PC-3 (cell line): ENCODE measurements around the gene FCRL2. TPM values are rescaled to one million over a fixed set of nuclear protein-coding genes. Genes with fewer than 3 reads are reported as not detected.

Experiments used
- ATAC-seq: fragments of 200-7000 bp; cut with Tn5 transposase; 2 replicates; pipeline ENCODE4 v1.9.1; 2020; ENCODE audit warnings: mild to moderate bottlenecking, moderate library complexity
- BruUV-seq: library from RNA; stranded (reverse); fragments of 400-500 nt; replicated peaks from 2 replicates; lab custom pipeline; 2021; lab: Mats Ljungman, UMichigan
- CTCF ChIA-PET: fragments of 300-600 bp; sonication (Branson Sonifier 250); formaldehyde crosslinking; loops from one replicate; lab custom pipeline; 2022; ENCODE audit warnings: antibody characterized with exemption; lab: Charles Lee
- POLR2A ChIA-PET: fragments of 300-600 bp; sonication (Branson Sonifier 250); formaldehyde crosslinking; loops from one replicate; lab custom pipeline; 2022; ENCODE audit warnings: antibody characterized with exemption; ENCODE audit not compliant: unreplicated experiment; lab: Charles Lee
- DNase-seq: peaks from one replicate; pipeline ENCODE4 v3.0.0-alpha.2; 2015
- H2AFZ ChIP-seq: fragments of 300-600 bp; sonication (generic); 2 replicates; pipeline ENCODE4 v1.6.0; 2016; ENCODE audit warnings: antibody characterized with exemption, low read length
- H3F3A ChIP-seq: fragments of 300-600 bp; sonication (generic); one replicate; pipeline ENCODE4 v1.6.0; 2017; ENCODE audit warnings: antibody characterized with exemption, low read length, control low read depth, mild to moderate bottlenecking; ENCODE audit not compliant: unreplicated experiment
- H3K27ac ChIP-seq: fragments of 300-600 bp; sonication (generic); 2 replicates; pipeline ENCODE4 v1.5.1; 2016; ENCODE audit warnings: mild to moderate bottlenecking, low read length
- H3K27me3 ChIP-seq: fragments of 300-600 bp; sonication (generic); 2 replicates; pipeline ENCODE4 v1.6.1; 2016; ENCODE audit warnings: low read length, mixed read lengths
- H3K36me3 ChIP-seq: fragments of 300-600 bp; sonication (generic); 2 replicates; pipeline ENCODE4 v1.6.1; 2016; ENCODE audit warnings: low read depth, mixed run types, low read length, mixed read lengths
- H3K4me1 ChIP-seq: fragments of 300-600 bp; sonication (generic); 2 replicates; pipeline ENCODE4 v1.5.1; 2016; ENCODE audit warnings: low read length; ENCODE audit not compliant: insufficient read depth
- H3K4me2 ChIP-seq: fragments of 300-600 bp; sonication (generic); 2 replicates; pipeline ENCODE4 v1.6.0; 2016; ENCODE audit warnings: low read length
- H3K4me3 ChIP-seq: fragments of 300-600 bp; sonication (generic); 2 replicates; pipeline ENCODE4 v1.5.1; 2016; ENCODE audit warnings: mild to moderate bottlenecking, low read length, mixed read lengths
- H3K79me2 ChIP-seq: fragments of 300-600 bp; sonication (generic); 2 replicates; pipeline ENCODE4 v1.6.1; 2017; ENCODE audit warnings: low read length, mixed read lengths
- H3K9ac ChIP-seq: fragments of 300-600 bp; sonication (generic); 2 replicates; pipeline ENCODE4 v1.6.0; 2016; ENCODE audit warnings: mild to moderate bottlenecking, low read length
- H3K9me2 ChIP-seq: fragments of 300-600 bp; sonication (generic); replicated peaks from 2 replicates; pipeline ENCODE4 v1.6.1; 2016; ENCODE audit warnings: mixed run types, low read length, mixed read lengths
- H3K9me3 ChIP-seq: fragments of 300-600 bp; sonication (generic); 2 replicates; pipeline ENCODE4 v1.6.1; 2016; ENCODE audit warnings: low read length, mixed read lengths
- H4K20me1 ChIP-seq: fragments of 300-600 bp; sonication (generic); 2 replicates; pipeline ENCODE4 v1.6.1; 2016; ENCODE audit warnings: low read length, mixed read lengths
- EZH2 ChIP-seq: fragments of 300-600 bp; sonication (generic); IDR thresholded peaks from one replicate; pipeline ENCODE4 v1.6.1; 2017; ENCODE audit warnings: antibody characterized with exemption, mild to moderate bottlenecking, low read length; ENCODE audit not compliant: unreplicated experiment
- EZH2phosphoT487 ChIP-seq: fragments of 300-600 bp; sonication (generic); IDR thresholded peaks from 2 replicates; pipeline ENCODE4 v1.6.1; 2018; ENCODE audit warnings: mild to moderate bottlenecking, antibody characterized with exemption, low read length, borderline replicate concordance
- intact Hi-C: fragments of 100-400 bp; cut with micrococcal nuclease; formaldehyde crosslinking; loops from 2 replicates; pipeline ENCODE4 v1.9.0; 2023
- total RNA-seq: library from RNA; depleted of rRNA; stranded (reverse); fragments of >200 nt; gene quantifications from 2 replicates; pipeline ENCODE4 v1.2.3, GENCODE V29; 2014
- TF ChIP-seq, protein P1 (sequence below): fragments of 300-600 bp; sonication (generic); conservative IDR thresholded peaks from 2 replicates; pipeline ENCODE4 v1.5.1; 2017; ENCODE audit warnings: antibody characterized with exemption, low read depth, mild to moderate bottlenecking, low read length

FCRL2 gene
- total RNA-seq, 1 experiment from 2014 or later = not detected

DNA sequence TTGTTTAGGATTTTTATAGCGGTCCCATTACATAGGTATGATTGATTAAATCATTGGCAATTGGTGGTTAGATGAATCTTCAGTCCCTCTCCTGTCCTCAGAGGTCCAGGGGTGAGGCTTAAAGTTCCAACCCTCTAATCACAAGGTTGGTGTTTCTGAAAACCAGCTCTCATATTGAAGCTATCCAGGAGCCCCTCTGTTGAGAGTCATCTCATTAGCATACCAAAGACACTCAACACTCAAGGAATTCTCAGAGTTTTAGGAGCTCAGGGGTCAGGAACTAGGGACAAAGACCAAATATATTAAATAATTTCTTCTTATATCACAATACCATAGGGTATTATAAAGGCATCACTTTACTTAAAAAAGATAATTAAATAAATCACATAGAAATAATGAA is 23.3 kb downstream of the FCRL2 start:
- BruUV-seq = no TSS peak
- Histone ChIP-seq H3K79me2 (no peaks in the 10 kb centered on the region), H3K9me2 (no peaks in the 10 kb centered on the region), H2AFZ (no peak overlapping the region), H3K27ac (no peak overlapping the region), H3K9ac (no peak overlapping the region), H3F3A (no peaks in the 10 kb centered on the region), H3K27me3 (0 out of 2 replicates have a peak, but pooled peaks cover 3% of the 10 kb centered on the region), H3K36me3 (no peaks in the 10 kb centered on the region), H3K9me3 (no peaks in the 10 kb centered on the region), H3K4me3 (no peak overlapping the region), H3K4me1 (no peaks in the 10 kb centered on the region), H4K20me1 (no peaks in the 10 kb centered on the region), H3K4me2 (no peak overlapping the region)
- intact Hi-C loops = no loop called here
- CTCF ChIA-PET = no interaction called here
- POLR2A ChIA-PET = no interaction called here
- ATAC-seq (no peak), DNase-seq (no peak)
- TF ChIP-seq EZH2 (no peak), EZH2phosphoT487 (no peak)
- TF ChIP-seq, protein P1, sequence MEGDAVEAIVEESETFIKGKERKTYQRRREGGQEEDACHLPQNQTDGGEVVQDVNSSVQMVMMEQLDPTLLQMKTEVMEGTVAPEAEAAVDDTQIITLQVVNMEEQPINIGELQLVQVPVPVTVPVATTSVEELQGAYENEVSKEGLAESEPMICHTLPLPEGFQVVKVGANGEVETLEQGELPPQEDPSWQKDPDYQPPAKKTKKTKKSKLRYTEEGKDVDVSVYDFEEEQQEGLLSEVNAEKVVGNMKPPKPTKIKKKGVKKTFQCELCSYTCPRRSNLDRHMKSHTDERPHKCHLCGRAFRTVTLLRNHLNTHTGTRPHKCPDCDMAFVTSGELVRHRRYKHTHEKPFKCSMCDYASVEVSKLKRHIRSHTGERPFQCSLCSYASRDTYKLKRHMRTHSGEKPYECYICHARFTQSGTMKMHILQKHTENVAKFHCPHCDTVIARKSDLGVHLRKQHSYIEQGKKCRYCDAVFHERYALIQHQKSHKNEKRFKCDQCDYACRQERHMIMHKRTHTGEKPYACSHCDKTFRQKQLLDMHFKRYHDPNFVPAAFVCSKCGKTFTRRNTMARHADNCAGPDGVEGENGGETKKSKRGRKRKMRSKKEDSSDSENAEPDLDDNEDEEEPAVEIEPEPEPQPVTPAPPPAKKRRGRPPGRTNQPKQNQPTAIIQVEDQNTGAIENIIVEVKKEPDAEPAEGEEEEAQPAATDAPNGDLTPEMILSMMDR = no peak

DNA sequence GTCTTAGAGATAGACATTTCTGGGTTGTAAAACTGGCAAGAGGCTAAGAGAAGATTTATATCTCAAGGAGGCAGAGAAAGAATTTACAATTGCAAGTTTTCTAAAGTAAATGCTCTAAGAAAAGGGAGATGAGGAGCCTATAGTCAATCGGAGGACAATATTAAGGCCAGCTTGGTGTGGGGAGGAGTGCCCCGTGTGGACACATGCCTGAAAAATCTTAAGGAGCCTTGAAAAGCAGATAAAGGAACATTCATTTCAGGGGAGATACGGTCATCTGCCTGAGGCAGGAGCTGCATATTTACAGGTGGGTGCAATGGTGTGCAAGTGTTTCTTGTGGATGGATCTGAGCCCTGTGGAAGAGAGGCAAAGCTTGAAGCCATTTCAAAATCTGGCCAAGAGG is 25.6 kb downstream of the FCRL2 start:
- ChIA-PET CTCF (no interaction called here), POLR2A (no interaction called here)
- Histone ChIP-seq H3K27ac (no peak overlapping the region), H3K36me3 (no peaks in the 10 kb centered on the region), H3K4me3 (no peak overlapping the region), H3K4me1 (no peaks in the 10 kb centered on the region), H3K79me2 (no peaks in the 10 kb centered on the region), H3K9me3 (no peaks in the 10 kb centered on the region), H3K27me3 (0 out of 2 replicates have a peak, but pooled peaks cover 3% of the 10 kb centered on the region), H3F3A (no peaks in the 10 kb centered on the region), H3K4me2 (no peak overlapping the region), H4K20me1 (no peaks in the 10 kb centered on the region), H3K9me2 (no peaks in the 10 kb centered on the region), H3K9ac (no peak overlapping the region), H2AFZ (no peak overlapping the region)
- DNase-seq = no peak
- intact Hi-C loops = no loop called here
- BruUV-seq = no TSS peak
- TF ChIP-seq EZH2 (no peak), EZH2phosphoT487 (no peak)
- TF ChIP-seq, protein P1 = no peak
- no peak for ATAC-seq

GRCh38 chr1:157748262-157748817 is 28.6 kb downstream of the FCRL2 start:
- Histone ChIP-seq H3K79me2 (no peaks in the 10 kb centered on the region), H3F3A (no peaks in the 10 kb centered on the region), H3K36me3 (no peaks in the 10 kb centered on the region), H3K9ac (no peak overlapping the region), H3K4me2 (no peak overlapping the region), H2AFZ (no peak overlapping the region), H3K27me3 (peaks cover 8% of the 10 kb centered on the region; the same call in 1 of the 2 replicates), H3K4me1 (no peaks in the 10 kb centered on the region), H3K27ac (no peak overlapping the region), H3K9me2 (no peaks in the 10 kb centered on the region), H3K4me3 (no peak overlapping the region), H4K20me1 (no peaks in the 10 kb centered on the region), H3K9me3 (no peaks in the 10 kb centered on the region)
- ATAC-seq = no peak
- intact Hi-C loops = no loop called here
- TF ChIP-seq EZH2 (no peak), EZH2phosphoT487 (no peak)
- TF ChIP-seq, protein P1 = no peak
- no peak for DNase-seq
- CTCF ChIA-PET = no interaction called here
- no TSS peak for BruUV-seq
- POLR2A ChIA-PET = no interaction called here
